H9 (cell line): ENCODE data around the gene PEX16. TPM values are rescaled to one million over a fixed set of nuclear protein-coding genes. Genes with fewer than 3 reads are reported as not detected.

Experiments
- DNase-seq: peaks from one replicate; pipeline ENCODE4 v3.0.0-alpha.2; 2017
- H2AFZ ChIP-seq: one replicate; pipeline ENCODE4 v1.6.1; 2013; ENCODE audit warnings: mild to moderate bottlenecking, low read length, control low read depth, moderate library complexity
- H2AK5ac ChIP-seq: 2 replicates; pipeline ENCODE4 v1.6.1; 2013; ENCODE audit warnings: low read length, control low read depth, mixed read lengths; ENCODE audit not compliant: insufficient read length
- H2BK120ac ChIP-seq: one replicate; pipeline ENCODE4 v1.6.1; 2013; ENCODE audit warnings: low read depth, mild to moderate bottlenecking, low read length, control low read depth, inconsistent platforms; ENCODE audit not compliant: poor library complexity, severe bottlenecking
- H2BK12ac ChIP-seq: 2 replicates; pipeline ENCODE4 v1.6.1; 2013; ENCODE audit warnings: low read length, control low read depth, mixed read lengths, low read depth; ENCODE audit not compliant: insufficient read length
- H2BK15ac ChIP-seq: 2 replicates; pipeline ENCODE4 v1.6.1; 2013; ENCODE audit warnings: low read depth, low read length, control low read depth
- H2BK20ac ChIP-seq: one replicate; pipeline ENCODE4 v1.6.1; 2013; ENCODE audit warnings: low read depth, mild to moderate bottlenecking, low read length, control low read depth, inconsistent platforms; ENCODE audit not compliant: poor library complexity, severe bottlenecking
- H2BK5ac ChIP-seq: 2 replicates; pipeline ENCODE4 v1.6.1; 2013; ENCODE audit warnings: low read length, control low read depth, mixed read lengths; ENCODE audit not compliant: insufficient read length
- H3K14ac ChIP-seq: 2 replicates; pipeline ENCODE4 v1.6.1; 2013; ENCODE audit warnings: low read length, control low read depth; ENCODE audit not compliant: insufficient read depth
- H3K18ac ChIP-seq: 2 replicates; pipeline ENCODE4 v1.6.1; 2013; ENCODE audit warnings: low read depth, mild to moderate bottlenecking, mixed read lengths, low read length, control low read depth; ENCODE audit not compliant: insufficient read length
- H3K23ac ChIP-seq: 2 replicates; pipeline ENCODE4 v1.6.1; 2013; ENCODE audit warnings: low read length, control low read depth, mixed read lengths, low read depth; ENCODE audit not compliant: insufficient read length
- H3K23me2 ChIP-seq: 2 replicates; pipeline ENCODE4 v1.6.1; 2013; ENCODE audit warnings: low read depth, mild to moderate bottlenecking, mixed read lengths, low read length, control low read depth; ENCODE audit not compliant: insufficient read length, poor library complexity, severe bottlenecking
- H3K27ac ChIP-seq: 2 replicates; pipeline ENCODE4 v1.5.1; 2013; ENCODE audit warnings: low read length, control low read depth, mixed read lengths, low read depth; ENCODE audit not compliant: insufficient read length
- H3K27me3 ChIP-seq: 2 replicates; pipeline ENCODE4 v1.6.1; 2013; ENCODE audit warnings: low read length, control low read depth, inconsistent platforms; ENCODE audit not compliant: insufficient read depth
- H3K4ac ChIP-seq: 2 replicates; pipeline ENCODE4 v1.6.1; 2013; ENCODE audit warnings: low read depth, mild to moderate bottlenecking, control low read depth, inconsistent platforms, low read length, moderate library complexity
- H3K4me1 ChIP-seq: 2 replicates; pipeline ENCODE4 v1.6.1; 2013; ENCODE audit warnings: low read length, control low read depth, inconsistent platforms; ENCODE audit not compliant: insufficient read depth
- H3K4me2 ChIP-seq: 2 replicates; pipeline ENCODE4 v1.6.1; 2013; ENCODE audit warnings: low read length, control low read depth, mixed read lengths; ENCODE audit not compliant: insufficient read length, insufficient read depth
- H3K56ac ChIP-seq: 2 replicates; pipeline ENCODE4 v1.6.1; 2013; ENCODE audit warnings: low read depth, mild to moderate bottlenecking, mixed read lengths, low read length, control low read depth; ENCODE audit not compliant: insufficient read length
- H3K79me1 ChIP-seq: 2 replicates; pipeline ENCODE4 v1.6.1; 2013; ENCODE audit warnings: low read depth, mild to moderate bottlenecking, moderate library complexity, low read length, control low read depth, inconsistent platforms; ENCODE audit not compliant: insufficient read depth, poor library complexity, severe bottlenecking
- H3K79me2 ChIP-seq: 2 replicates; pipeline ENCODE4 v1.6.1; 2013; ENCODE audit warnings: low read length, control low read depth, inconsistent platforms; ENCODE audit not compliant: insufficient read depth
- H3K9ac ChIP-seq: 2 replicates; pipeline ENCODE4 v1.6.1; 2013; ENCODE audit warnings: low read length, control low read depth, mixed read lengths; ENCODE audit not compliant: insufficient read length; ENCODE audit errors: extremely low read depth
- H3K9me3 ChIP-seq: one replicate; pipeline ENCODE4 v1.6.1; 2013; ENCODE audit warnings: low read depth, low read length, inconsistent platforms; ENCODE audit not compliant: control insufficient read depth
- H3T11ph ChIP-seq: one replicate; pipeline ENCODE4 v1.6.1; 2013; ENCODE audit warnings: mild to moderate bottlenecking, low read length, control low read depth, inconsistent platforms
- H4K20me1 ChIP-seq: one replicate; pipeline ENCODE4 v1.6.1; 2013; ENCODE audit not compliant: control insufficient read depth, insufficient read length, insufficient read depth
- H4K5ac ChIP-seq: 2 replicates; pipeline ENCODE4 v1.6.1; 2013; ENCODE audit warnings: low read depth, mild to moderate bottlenecking, mixed read lengths, low read length, control low read depth; ENCODE audit not compliant: insufficient read length
- H4K8ac ChIP-seq: replicated peaks from 2 replicates; pipeline ENCODE4 v1.6.1; 2013; ENCODE audit warnings: low read length, control low read depth, mixed read lengths, low read depth; ENCODE audit not compliant: insufficient read length
- H4K91ac ChIP-seq: 2 replicates; pipeline ENCODE4 v1.6.1; 2013; ENCODE audit warnings: low read depth, mild to moderate bottlenecking, moderate library complexity, mixed read lengths, low read length, control low read depth; ENCODE audit not compliant: insufficient read length
- H3K27ac Mint-ChIP-seq, 3 experiments: 2 replicates in 2 of 3; 3 replicates in 1 of 3; pipeline ENCODE4 v1.8.0; 2020 to 2021; ENCODE audit warnings: mixed read lengths in 3 of 3, mild to moderate bottlenecking in 1 of 3, moderate library complexity in 1 of 3
- H3K27me3 Mint-ChIP-seq: 2 replicates; pipeline ENCODE4 v1.8.0; 2021; ENCODE audit warnings: low read depth, mild to moderate bottlenecking, moderate library complexity, mixed read lengths
- H3K36me3 Mint-ChIP-seq, 3 experiments: 2 replicates in 2 of 3; 3 replicates in 1 of 3; pipeline ENCODE4 v1.8.0; 2020 to 2021; ENCODE audit warnings: low read depth in 3 of 3, mixed read lengths in 3 of 3; ENCODE audit not compliant: insufficient read depth in 1 of 3
- H3K4me1 Mint-ChIP-seq, 2 experiments: 2 replicates each; pipeline ENCODE4 v1.8.0; 2020; ENCODE audit warnings: mixed read lengths in 2 of 2
- H3K4me3 Mint-ChIP-seq, 2 experiments: 2 replicates in 1 of 2; 3 replicates in 1 of 2; pipeline ENCODE4 v1.8.0; 2020 to 2021; ENCODE audit warnings: mild to moderate bottlenecking in 2 of 2, mixed read lengths in 2 of 2, moderate library complexity in 1 of 2
- H3K9me3 Mint-ChIP-seq, 2 experiments: 2 replicates in 1 of 2; 3 replicates in 1 of 2; pipeline ENCODE4 v1.8.0; 2020; ENCODE audit warnings: mild to moderate bottlenecking in 2 of 2, mixed read lengths in 2 of 2, moderate library complexity in 1 of 2
- WGBS: extraction: QIAGEN DNeasy Blood & Tissue Kit; methylation state at CpG from one replicate; pipeline ENCODE4 v1.1.7; 2013; ENCODE audit warnings: missing lambda C conversion rate, low lambda C conversion rate, mixed read lengths; ENCODE audit not compliant: insufficient read length; ENCODE audit errors: extremely low coverage; 5-methylcytosine and 5-hydroxymethylcytosine counted together
- total RNA-seq: library from RNA; stranded (reverse); gene quantifications from 2 replicates; pipeline ENCODE4 v1.2.1, GENCODE V29; 2021
- TF ChIP-seq, protein P1 (sequence below): fragments of 200-600 bp; sonication (generic); conservative IDR thresholded peaks from 3 replicates; pipeline ENCODE4 v1.8.0; 2021; ENCODE audit warnings: antibody characterized with exemption, mild to moderate bottlenecking

The PEX16 gene
- total RNA-seq, 1 experiment from 2014 or later, result 30.8 TPM

DNA sequence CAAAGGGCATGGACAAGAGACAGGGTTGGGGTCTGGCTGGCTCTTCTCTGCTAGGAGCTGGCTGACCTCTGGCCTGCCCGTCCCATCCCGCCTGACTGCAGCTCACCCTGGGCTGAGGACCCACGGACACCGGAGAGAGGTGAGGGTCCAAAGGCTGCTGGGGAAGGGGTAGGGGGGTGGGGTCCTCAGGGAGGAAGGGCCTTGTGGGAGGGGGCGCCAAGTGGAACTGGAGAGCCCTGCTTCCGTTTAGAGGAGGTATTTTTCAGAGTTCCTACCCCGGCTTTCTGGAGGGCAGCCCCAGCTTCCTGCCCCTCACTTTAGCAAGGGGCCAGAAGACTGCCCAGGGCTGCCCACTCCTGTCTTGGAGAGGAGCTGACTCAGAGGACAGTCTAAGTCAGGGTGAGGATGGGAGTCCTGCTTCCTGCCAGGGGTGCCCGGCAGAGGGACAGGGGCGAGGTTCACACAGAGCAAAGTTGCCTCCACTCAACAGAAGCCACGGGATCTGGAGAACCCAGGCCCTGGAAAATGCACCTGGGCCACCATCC, 11.9 kb upstream of the PEX16 start:
- Histone ChIP-seq H4K91ac (no peak overlapping the region), H3K56ac (no peak overlapping the region), H2AK5ac (no peak overlapping the region), H3K79me2 (no peaks in the 10 kb centered on the region), H3K79me1 (no peaks in the 10 kb centered on the region), H3K9me3 (no peaks in the 10 kb centered on the region), H3K27me3 (no peaks in the 10 kb centered on the region), H3K9ac (no peak overlapping the region), H3K14ac (no peak overlapping the region), H3K23ac (no peak overlapping the region), H2BK5ac (no peak overlapping the region), H2AFZ (no peak overlapping the region), H4K8ac (no peak overlapping the region), H2BK12ac (no peak overlapping the region), H4K20me1 (no peaks in the 10 kb centered on the region), H3K18ac (no peak overlapping the region), H3K4me2 (no peak overlapping the region), H3T11ph (no peak overlapping the region), H2BK20ac (no peak overlapping the region), H4K5ac (no peak overlapping the region), H3K4me1 (no peaks in the 10 kb centered on the region), H2BK15ac (no peak overlapping the region), H3K23me2 (no peaks in the 10 kb centered on the region), H3K27ac (no peak overlapping the region), H2BK120ac (no peak overlapping the region), H3K4ac (no peak overlapping the region)
- H3K27me3 Mint-ChIP-seq, result no peaks in the 10 kb centered on the region
- H3K36me3 Mint-ChIP-seq, result peaks cover 15 to 70% (median 68%) of the 10 kb centered on the region in 3 experiments
- H3K27ac Mint-ChIP-seq, result peak overlapping the region in 2 of 3 experiments; percentile 40 to 92; a peak in 3 of 7 replicates
- no peak for DNase-seq
- no peak overlapping the region for H3K4me3 Mint-ChIP-seq
- H3K9me3 Mint-ChIP-seq, result no peaks in the 10 kb centered on the region
- TF ChIP-seq, protein P1, sequence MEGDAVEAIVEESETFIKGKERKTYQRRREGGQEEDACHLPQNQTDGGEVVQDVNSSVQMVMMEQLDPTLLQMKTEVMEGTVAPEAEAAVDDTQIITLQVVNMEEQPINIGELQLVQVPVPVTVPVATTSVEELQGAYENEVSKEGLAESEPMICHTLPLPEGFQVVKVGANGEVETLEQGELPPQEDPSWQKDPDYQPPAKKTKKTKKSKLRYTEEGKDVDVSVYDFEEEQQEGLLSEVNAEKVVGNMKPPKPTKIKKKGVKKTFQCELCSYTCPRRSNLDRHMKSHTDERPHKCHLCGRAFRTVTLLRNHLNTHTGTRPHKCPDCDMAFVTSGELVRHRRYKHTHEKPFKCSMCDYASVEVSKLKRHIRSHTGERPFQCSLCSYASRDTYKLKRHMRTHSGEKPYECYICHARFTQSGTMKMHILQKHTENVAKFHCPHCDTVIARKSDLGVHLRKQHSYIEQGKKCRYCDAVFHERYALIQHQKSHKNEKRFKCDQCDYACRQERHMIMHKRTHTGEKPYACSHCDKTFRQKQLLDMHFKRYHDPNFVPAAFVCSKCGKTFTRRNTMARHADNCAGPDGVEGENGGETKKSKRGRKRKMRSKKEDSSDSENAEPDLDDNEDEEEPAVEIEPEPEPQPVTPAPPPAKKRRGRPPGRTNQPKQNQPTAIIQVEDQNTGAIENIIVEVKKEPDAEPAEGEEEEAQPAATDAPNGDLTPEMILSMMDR, result no peak
- no CpG with 5 or more reads among the region's 10 CpGs for WGBS
- H3K4me1 Mint-ChIP-seq, result peaks cover 5 to 7% of the 10 kb centered on the region in 2 experiments; a peak in 1 of 4 replicates
